GM18508 (cell line): Measurements from ENCODE around the gene DENND4A.

Experiments
- ATAC-seq: cut with Tn5 transposase; IDR thresholded peaks from one replicate; pipeline ENCODE4 v1.9.1; 2021; ENCODE audit warnings: moderate number of reproducible peaks; ENCODE audit not compliant: insufficient read depth, unreplicated experiment

DENND4A gene

GRCh38 chr15:65611888-65612615 is 180.0 kb downstream of the DENND4A start:
- no peak for ATAC-seq

- peak; percentile 60 for ATAC-seq
Measured at GRCh38 chr15:65610871-65611718, 181.0 kb downstream of the DENND4A start, which contains the start of gene INTS14. Gene INTS14, minus strand, starts transcription at chr15:65611131. Its CDS starts 3,751 bp downstream, at chr15:65607380.
